GM21515 (cell line): Measurements from ENCODE around the gene SATB2.

Experiments
- ATAC-seq: cut with Tn5 transposase; IDR thresholded peaks from one replicate; pipeline ENCODE4 v1.9.1; 2021; ENCODE audit not compliant: unreplicated experiment

The SATB2 gene

GRCh38 chr2:199407421-199407820 lies 50.3 kb downstream of the SATB2 start:
- no peak for ATAC-seq

GRCh38 chr2:199405241-199405640 lies 52.5 kb downstream of the SATB2 start:
- no peak for ATAC-seq

GRCh38 chr2:199404841-199405240 lies 52.9 kb downstream of the SATB2 start:
- no peak for ATAC-seq

- ATAC-seq: no peak
Observed at GRCh38 chr2:199395311-199395710, 62.4 kb downstream of the SATB2 start.

GRCh38 chr2:199392363-199392762 lies 65.4 kb downstream of the SATB2 start:
- no peak for ATAC-seq

GRCh38 chr2:199388728-199389268 lies 68.9 kb downstream of the SATB2 start:
- no peak for ATAC-seq

DNA sequence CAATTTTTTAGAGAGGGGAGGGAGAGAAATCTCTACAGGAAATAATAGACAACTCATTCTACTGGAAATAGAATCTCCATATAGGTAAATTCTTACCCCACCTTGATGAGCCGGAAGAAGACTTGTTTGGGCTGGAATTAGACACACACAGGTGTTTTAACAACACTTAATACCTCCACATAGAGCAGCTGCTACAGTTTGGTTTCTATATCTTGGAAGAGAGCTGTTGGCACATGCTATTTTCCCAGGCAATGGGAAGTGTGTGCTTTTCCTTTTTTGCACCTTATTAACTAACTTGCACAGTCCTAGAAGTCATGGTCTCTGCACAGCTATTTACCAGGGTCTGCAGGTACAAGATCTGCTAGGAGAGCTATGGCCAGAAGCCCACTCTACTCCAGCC lies 73.7 kb downstream of the SATB2 start:
- ATAC-seq: no peak

- ATAC-seq: no peak
Observed at GRCh38 chr2:199383021-199383420, 74.7 kb downstream of the SATB2 start.

- ATAC-seq: no peak
Observed at GRCh38 chr2:199382091-199382490, 75.6 kb downstream of the SATB2 start.

DNA sequence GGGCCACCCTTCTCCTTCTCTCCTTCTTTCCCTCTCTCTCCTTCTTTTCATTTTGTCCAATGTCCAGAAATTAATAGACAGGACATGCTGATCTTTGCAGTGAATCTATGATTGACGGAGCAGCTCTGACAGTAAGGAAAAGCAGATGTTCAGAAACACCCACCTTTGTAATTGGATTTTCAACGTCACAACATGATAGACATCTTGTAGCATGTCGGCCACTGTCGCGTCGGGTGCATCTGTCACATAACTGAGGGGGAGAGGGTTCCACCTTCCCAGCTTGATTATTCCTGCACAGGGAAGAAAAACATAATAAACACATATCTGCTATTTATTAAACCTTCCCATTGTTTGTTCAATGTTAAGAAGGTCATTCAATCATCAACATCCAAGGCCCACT lies 76.2 kb downstream of the SATB2 start:
- no peak for ATAC-seq

- ATAC-seq: no peak
Observed at GRCh38 chr2:199378948-199379650, 78.6 kb downstream of the SATB2 start.

DNA sequence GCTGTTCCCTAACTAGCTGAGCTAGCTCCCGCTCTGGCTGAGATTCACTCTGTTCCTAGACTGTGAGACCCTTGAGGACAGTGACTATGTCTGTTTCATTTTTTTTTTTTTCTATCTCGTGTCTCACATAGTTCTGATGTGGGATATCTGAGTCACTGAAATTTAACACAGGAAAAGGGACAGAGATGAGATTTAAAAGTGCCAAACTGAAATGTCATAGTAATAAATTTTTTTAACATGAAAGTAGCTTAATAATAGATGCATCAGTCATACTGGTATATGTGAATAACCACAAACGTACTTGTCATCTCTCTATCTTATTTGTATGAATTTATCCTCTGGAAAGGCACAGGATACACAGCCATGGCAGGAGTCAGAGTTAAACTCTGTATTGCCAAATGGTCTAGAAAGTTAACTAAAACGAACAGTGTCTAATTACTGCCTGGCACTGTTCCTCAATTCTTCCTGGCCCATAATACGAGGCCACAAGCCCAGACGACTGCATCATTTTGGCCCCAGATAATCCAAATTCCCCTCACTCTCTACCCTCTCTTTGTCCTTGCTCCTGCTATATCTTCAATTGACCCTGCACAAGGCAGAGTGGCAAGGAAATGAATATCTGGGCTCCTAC lies 87.5 kb downstream of the SATB2 start:
- ATAC-seq: no peak

DNA sequence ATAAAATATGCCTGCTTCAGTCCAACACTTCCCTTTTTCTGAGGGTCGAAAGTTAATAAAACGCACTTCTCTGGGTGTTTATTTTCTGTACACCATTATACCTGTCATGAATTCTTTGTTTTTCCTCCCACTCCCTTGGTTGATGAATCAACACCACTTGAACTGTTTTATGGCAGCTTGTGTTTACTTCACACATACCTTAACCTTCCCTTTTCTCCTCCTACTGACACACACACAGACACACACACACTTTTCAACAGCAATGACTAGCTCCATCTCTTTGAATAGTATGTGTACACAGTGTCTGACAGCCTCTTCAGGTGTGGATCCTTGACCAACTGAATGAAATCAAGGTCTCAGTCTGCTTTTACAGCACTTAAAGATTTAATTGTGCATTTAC lies 91.3 kb downstream of the SATB2 start:
- no peak for ATAC-seq

DNA sequence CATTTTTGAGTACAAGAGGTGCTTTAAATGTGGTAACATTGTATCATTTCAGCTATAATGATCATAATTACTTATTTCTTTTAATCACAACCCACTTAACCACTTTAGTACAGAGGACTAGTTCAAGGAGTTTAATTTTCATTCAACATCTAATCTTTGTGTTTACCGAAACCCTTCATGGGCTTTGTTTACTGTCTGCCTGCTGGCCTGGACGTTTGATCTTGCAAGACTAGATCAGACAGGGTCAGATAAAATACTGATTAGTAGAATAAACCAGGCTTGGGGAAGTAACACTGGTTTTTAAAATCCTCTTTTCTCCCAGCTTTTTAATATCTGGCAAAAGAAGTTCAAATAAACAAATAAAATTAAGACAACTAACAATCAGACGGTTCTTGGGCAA lies 93.6 kb downstream of the SATB2 start:
- ATAC-seq: no peak

DNA sequence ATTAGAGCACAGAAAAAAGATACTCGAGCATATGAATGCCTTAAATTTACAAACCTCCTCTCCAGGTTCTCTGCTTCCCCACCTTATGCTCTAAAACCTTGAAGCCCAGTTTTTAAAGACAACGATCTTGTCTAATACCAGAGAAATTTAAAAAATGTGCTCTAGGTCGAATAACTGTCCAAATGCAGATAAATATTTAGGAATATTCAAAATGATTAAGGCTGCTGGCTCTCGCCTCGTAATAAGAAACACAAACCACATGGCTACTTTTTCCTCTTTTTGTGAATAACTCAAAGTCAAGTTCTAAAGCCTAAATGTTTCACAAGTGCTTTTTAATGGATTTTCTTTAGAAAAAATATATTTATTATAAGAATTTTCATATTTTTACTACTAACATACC lies 101.3 kb downstream of the SATB2 start:
- no peak for ATAC-seq

DNA sequence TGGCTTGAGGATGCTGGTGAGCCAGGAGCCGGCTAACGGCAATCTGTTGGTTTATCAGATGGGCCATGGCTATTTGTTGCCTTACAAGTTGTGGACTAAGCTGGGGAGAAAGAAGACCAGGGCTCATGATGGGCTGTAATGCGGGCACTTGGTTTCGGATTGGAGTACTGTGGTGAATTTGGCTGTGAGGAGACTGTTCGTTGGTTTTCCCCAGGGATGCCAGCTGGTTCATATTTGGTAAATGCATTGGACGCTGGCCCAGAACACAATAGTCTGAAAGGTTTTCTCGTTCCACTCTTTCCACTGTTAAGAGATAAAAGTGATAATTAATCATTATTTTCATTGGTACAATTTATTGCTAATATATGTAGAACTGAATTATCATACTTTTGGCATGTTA lies 108.9 kb downstream of the SATB2 start:
- ATAC-seq: no peak

GRCh38 chr2:199344012-199344411 lies 113.7 kb downstream of the SATB2 start:
- no peak for ATAC-seq

DNA sequence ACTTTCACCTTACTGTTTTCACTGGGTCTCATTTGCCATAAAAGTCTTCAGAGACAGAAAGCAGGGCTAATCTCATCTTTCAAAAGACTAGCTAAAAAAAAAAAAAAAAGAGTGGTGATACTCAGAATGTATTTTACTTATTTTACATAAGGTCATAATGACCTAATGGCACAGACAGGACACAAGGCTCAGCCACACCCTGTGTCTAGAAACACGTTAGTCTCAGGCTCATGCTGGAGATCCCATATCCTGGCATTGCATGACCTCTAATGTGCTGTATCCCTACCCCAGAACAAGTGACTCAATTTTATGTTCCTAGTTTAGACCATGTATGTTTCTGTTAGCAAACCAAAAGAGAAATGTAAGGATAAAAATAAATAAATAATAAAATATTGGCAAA lies 115.4 kb downstream of the SATB2 start:
- no peak for ATAC-seq

- no peak for ATAC-seq
Observed at GRCh38 chr2:199341123-199341522, 116.6 kb downstream of the SATB2 start.

DNA sequence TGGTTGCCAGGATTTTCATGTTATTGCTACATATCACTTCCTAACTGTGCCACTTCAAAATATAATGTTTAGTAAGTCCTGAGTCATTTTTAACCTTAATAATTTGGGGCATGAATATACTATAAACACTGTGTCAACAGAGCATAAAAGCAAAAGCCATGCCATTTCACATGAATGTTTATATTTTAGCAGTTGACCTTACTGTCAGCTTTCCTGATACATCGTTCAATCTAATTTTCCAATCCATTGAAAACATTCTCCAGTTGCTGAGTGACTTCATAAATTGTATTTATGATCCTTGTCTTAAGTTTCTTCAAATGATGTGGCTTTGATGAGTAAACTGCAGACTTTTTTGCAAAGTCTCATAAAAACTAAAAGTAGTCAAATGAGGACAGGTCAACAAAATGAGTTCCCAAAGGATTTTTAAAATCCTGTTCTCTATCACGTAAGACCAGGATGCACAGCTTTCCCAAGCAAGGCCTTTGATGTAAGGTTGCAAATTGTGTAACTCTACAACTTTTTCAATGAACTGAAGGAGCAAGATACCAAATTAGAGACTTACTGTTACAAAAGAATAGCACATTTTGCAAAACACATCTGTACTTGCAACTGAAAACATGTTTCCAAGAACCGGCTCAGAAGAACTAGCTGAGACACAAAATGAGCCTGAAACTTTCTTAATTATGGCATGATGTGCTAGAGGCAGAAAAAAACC lies 117.7 kb downstream of the SATB2 start:
- ATAC-seq: no peak

DNA sequence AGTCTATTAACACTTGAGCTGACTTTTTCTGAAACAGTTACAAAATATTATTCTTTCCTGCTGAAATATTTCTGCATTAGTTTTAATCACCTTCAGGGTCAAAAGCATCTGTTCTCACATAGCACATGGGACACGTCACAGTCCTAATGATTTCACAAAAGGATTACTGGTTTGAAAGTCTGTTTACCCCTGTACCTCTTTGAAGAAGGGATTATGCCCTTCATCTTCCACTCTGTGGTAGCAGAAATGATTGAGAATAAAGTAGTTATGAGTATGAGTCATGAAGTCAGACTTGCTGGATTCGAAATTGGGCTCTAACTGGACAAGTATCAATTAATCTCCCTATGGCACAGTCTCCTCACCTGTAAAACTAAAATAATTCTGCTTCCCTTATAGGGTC lies 121.2 kb downstream of the SATB2 start:
- no peak for ATAC-seq

- ATAC-seq: no peak
Observed at GRCh38 chr2:199335502-199335901, 122.2 kb downstream of the SATB2 start.
